Testis (tissue), 3 donors: ENCODE measurements around the gene GCH1. TPM values are rescaled to one million over a fixed set of nuclear protein-coding genes. Genes with fewer than 3 reads are reported as not detected.

ENCODE experiments used
- DNase-seq: peaks from one replicate; pipeline ENCODE4 v3.0.0-alpha.2; 2019
- H3K27ac ChIP-seq, 2 donors: fragments of 200-600 bp; sonication (generic); one replicate each; pipeline ENCODE4 v1.5.1; 2019
- H3K27me3 ChIP-seq: fragments of 200-600 bp; sonication (generic); one replicate; pipeline ENCODE4 v1.5.1; 2019
- H3K36me3 ChIP-seq: fragments of 200-600 bp; sonication (generic); one replicate; pipeline ENCODE4 v1.5.1; 2017; ENCODE audit warnings: low read depth; ENCODE audit errors: missing control alignments
- H3K4me1 ChIP-seq: fragments of 200-600 bp; sonication (generic); one replicate; pipeline ENCODE4 v1.5.1; 2019
- H3K4me3 ChIP-seq, 2 donors: fragments of 200-600 bp; sonication (generic); one replicate each; pipeline ENCODE4 v1.5.1; 2017 to 2019
- H3K9me3 ChIP-seq: fragments of 200-600 bp; sonication (generic); one replicate; pipeline ENCODE4 v1.5.1; 2017
- POLR2A ChIP-seq: fragments of 450-650 bp; IDR thresholded peaks from one replicate; pipeline ENCODE4 v1.6.1; 2017; ENCODE audit warnings: antibody characterized with exemption, mild to moderate bottlenecking, moderate library complexity
- WGBS, 2 donors: methylation state at CpG; one replicate each; pipeline ENCODE4 v1.1.5; 2018; 5-methylcytosine and 5-hydroxymethylcytosine counted together
- intact Hi-C: fragments of 100-400 bp; cut with DNase I; formaldehyde crosslinking; loops from one replicate; pipeline ENCODE4 v1.15.1; 2023; ENCODE audit warnings: low total_unique reads
- polyA plus RNA-seq: library from polyadenylated mRNA; stranded (reverse); fragments of 350-450 nt; fragmentation: Illumina TruSeq; extraction: RNeasy Lipid Tissue Mini Kit (QIAGEN cat#74804); gene quantifications from one replicate; pipeline ENCODE4 v1.2.3, GENCODE V29; 2014; ENCODE audit warnings: low read depth, low replicate concordance; ENCODE audit not compliant: insufficient read depth
- total RNA-seq, 2 donors: library from RNA; depleted of rRNA; stranded (reverse); fragments of >200 nt; gene quantifications; one replicate each; pipeline ENCODE4 v1.2.3, GENCODE V29; 2016
- TF ChIP-seq, protein P1 (sequence below), 3 experiments: fragments of 450-650 bp in 2 of 3; fragments of 200-600 bp in 1 of 3; sonication (generic) in 1 of 3; IDR thresholded peaks; one replicate each; pipeline ENCODE4 v1.5.1; 2016 to 2019; ENCODE audit warnings: antibody characterized with exemption in 3 of 3, mild to moderate bottlenecking in 2 of 3, moderate library complexity in 1 of 3

Gene GCH1
- total and polyA plus RNA-seq, 3 donors from 2014 or later = 8.8 to 15.8 (median 11.3) TPM

DNA sequence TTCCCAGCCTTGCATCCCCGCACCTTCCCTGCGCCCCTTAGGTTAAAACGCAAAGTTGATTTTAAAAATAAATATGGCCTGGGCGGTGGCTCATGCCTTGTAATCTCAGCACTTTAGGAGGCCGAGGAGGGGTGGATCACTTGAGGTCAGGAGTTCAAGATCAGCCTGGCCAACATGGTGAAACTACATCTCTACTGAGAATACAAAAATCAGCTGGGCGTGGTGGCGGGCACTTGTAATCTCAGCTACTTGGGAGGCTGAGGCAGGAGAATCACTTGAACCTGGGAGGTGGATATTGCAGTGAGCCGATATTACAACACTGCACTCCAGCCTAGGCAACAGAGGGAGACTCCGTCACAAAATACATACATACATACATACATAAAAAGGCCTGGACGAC is 96.0 kb downstream of the GCH1 start:
- Histone ChIP-seq H3K36me3 (no peaks in the 10 kb centered on the region), H3K27ac (no peak overlapping the region), H3K4me1 (peaks cover 6% of the 10 kb centered on the region), H3K9me3 (no peaks in the 10 kb centered on the region), H3K27me3 (no peaks in the 10 kb centered on the region), H3K4me3 (no peak overlapping the region)
- intact Hi-C loops = no loop called here
- TF ChIP-seq, protein P1, sequence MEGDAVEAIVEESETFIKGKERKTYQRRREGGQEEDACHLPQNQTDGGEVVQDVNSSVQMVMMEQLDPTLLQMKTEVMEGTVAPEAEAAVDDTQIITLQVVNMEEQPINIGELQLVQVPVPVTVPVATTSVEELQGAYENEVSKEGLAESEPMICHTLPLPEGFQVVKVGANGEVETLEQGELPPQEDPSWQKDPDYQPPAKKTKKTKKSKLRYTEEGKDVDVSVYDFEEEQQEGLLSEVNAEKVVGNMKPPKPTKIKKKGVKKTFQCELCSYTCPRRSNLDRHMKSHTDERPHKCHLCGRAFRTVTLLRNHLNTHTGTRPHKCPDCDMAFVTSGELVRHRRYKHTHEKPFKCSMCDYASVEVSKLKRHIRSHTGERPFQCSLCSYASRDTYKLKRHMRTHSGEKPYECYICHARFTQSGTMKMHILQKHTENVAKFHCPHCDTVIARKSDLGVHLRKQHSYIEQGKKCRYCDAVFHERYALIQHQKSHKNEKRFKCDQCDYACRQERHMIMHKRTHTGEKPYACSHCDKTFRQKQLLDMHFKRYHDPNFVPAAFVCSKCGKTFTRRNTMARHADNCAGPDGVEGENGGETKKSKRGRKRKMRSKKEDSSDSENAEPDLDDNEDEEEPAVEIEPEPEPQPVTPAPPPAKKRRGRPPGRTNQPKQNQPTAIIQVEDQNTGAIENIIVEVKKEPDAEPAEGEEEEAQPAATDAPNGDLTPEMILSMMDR (IDR thresholded peaks at IDR 0.05) = no peak
- no peak for TF ChIP-seq POLR2A
- no peak for DNase-seq
- 69 to 87% methylated on average over 10 of the region's 10 CpGs for WGBS, 2 donors

DNA sequence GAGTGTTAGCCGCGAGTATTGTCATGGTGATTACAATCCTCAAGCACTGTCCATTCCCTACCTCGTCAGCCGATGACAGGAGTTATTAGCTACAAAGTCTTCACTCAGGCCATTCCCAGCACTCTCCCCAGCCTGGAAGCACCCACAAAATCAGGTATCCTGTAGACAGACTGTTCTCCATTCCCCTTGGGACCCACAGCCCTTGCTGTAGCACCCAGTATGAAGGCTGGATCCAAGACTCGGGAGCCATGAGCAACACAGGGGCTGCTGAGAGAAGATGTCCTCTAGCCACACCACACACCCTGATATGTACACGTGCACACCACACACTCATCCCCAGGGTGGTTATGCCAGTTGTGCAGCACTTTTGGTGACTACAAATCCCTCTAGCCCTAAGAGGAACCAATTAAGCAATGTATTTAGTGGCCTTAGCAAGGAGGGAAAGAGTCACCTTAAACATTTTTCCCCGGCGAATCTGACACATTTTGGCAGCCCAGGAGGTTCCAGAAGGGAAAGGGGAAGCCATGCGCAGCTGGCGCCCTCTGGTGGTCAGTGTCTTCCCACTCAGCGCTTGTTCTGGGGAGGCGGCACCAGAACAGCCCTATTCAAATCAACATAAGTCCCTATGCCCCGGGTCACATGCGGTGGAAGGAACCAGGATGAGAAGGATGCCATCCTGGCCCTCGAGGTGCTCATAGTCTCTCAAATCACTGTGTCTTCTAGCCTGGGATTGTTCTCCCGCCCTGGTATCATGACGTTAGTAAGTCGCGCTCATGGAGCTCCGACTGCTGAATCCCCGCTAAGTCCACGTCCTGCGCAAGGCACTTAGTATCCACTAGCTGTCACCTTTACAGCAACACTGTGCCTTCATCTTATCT is 96.9 kb downstream of the GCH1 start:
- intact Hi-C loops = no loop called here

DNA sequence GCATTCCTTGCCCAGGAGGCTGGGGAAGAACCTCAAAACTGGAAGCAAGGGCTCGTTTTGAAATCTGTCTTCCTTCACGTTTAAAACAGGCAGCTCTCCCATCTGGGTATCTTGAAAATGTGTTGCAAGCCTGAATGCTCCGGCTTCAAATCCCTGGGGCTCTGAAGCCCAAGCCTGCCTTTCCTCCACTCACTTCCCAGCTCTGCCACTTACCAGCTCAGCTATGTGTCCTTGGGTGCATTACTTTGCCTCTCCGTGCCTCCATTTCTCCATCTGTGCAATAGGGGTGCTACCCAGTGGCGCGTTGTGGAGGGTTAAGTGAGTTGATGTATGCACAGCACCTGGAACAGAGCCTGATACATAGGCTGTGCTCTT is 97.6 kb downstream of the GCH1 start:
- DNase-seq = no peak
- Histone ChIP-seq H3K27ac (no peak overlapping the region), H3K36me3 (no peaks in the 10 kb centered on the region), H3K27me3 (no peaks in the 10 kb centered on the region), H3K9me3 (no peaks in the 10 kb centered on the region), H3K4me3 (no peak overlapping the region), H3K4me1 (peaks cover 6% of the 10 kb centered on the region)
- TF ChIP-seq, protein P1 (IDR thresholded peaks at IDR 0.05) = no peak
- no peak for TF ChIP-seq POLR2A
- intact Hi-C loops = no loop called here
- WGBS, 2 donors = 38 to 51% methylated on average over 6 of the region's 6 CpGs

More for the DNA sequence above, 96.9 kb downstream of the GCH1 start:
- no peaks in the 10 kb centered on the region for H3K9me3 ChIP-seq
- peak overlapping the region in 1 of 2 donors; percentile 20 for H3K4me3 ChIP-seq
- no peak overlapping the region for H3K27ac ChIP-seq
- 28 to 35% methylated on average over 23 of the region's 23 CpGs for WGBS, 2 donors
- TF ChIP-seq, protein P1 (IDR thresholded peaks at IDR 0.05) = peak; percentile 73 to 94 (median 81)
- TF ChIP-seq POLR2A = no peak
- peak; percentile 89 for DNase-seq
- H3K27me3 ChIP-seq = no peaks in the 10 kb centered on the region
- H3K4me1 ChIP-seq = peaks cover 6% of the 10 kb centered on the region
- no peaks in the 10 kb centered on the region for H3K36me3 ChIP-seq

DNA sequence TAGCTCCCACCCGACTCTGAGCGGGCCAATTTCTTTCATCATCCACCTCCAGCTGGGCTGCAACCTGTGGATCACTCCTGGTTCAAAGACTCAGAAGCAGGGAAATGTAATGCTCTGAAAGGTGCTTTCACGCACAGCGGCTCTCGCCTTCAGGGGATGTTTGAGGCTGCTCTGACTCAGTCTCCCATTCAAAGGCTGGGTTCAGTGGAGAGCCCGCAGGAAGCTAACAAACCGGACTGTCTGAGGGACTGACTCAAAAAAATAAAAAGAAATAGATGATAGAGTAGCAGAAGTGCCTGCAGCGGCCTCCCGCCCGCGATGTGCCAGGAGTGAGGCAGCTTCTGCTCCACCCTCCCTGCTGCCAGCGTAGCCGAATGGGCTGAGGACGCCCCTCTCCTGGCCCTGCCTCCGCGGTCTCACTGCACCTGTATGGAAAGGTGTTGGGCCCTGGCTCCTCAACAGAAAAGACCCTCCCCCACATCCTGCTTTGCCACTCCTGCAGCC is 98.0 kb downstream of the GCH1 start:
- intact Hi-C loops = no loop called here
- no peak overlapping the region for H3K27ac ChIP-seq
- H3K4me1 ChIP-seq = peaks cover 6% of the 10 kb centered on the region
- H3K36me3 ChIP-seq = no peaks in the 10 kb centered on the region
- no peaks in the 10 kb centered on the region for H3K9me3 ChIP-seq
- TF ChIP-seq, protein P1 (IDR thresholded peaks at IDR 0.05) = no peak
- TF ChIP-seq POLR2A = no peak
- WGBS, 2 donors = 57 to 68% methylated on average over 13 to 16 of the region's 16 CpGs
- no peak overlapping the region for H3K4me3 ChIP-seq
- DNase-seq = no peak
- H3K27me3 ChIP-seq = no peaks in the 10 kb centered on the region
